ENCODE data around the gene METRN.

METRN gene

GRCh38 chr16:672371-672770, 42.5 kb upstream of the METRN start:
- ATAC-seq (ENCODE audit: low read depth), result no peak

GRCh38 chr16:672851-673250, 42.1 kb upstream of the METRN start:
- ATAC-seq (ENCODE audit: low read depth) (no peak), DNase-seq (ENCODE audit: low spot score) (no peak)
- H3K4me3 ChIP-seq (ENCODE audit: severe bottlenecking), result no peak overlapping the region
- peaks cover 46% of the 10 kb centered on the region for H3K36me3 ChIP-seq (ENCODE audit: low read depth)
- peak overlapping the region; percentile 12 for H3K27ac ChIP-seq (ENCODE audit: poor library complexity, severe bottlenecking)
- H3K9me3 ChIP-seq (ENCODE audit: severe bottlenecking), result no peaks in the 10 kb centered on the region
- H3K27me3 ChIP-seq (ENCODE audit: insufficient read depth, poor library complexity, severe bottlenecking), result no peaks in the 10 kb centered on the region
- no peak for TF ChIP-seq CTCF (IDR thresholded peaks at IDR 0.05; ENCODE audit: poor library complexity, severe bottlenecking)
- H3K4me1 ChIP-seq (ENCODE audit: insufficient read depth, poor library complexity, severe bottlenecking), result peaks cover 6% of the 10 kb centered on the region

More at GRCh38 chr16:672371-672770, 42.5 kb upstream of the METRN start:
- no peak for DNase-seq (ENCODE audit: low spot score)
- Histone ChIP-seq H3K27ac (ENCODE audit: poor library complexity, severe bottlenecking) (no peak overlapping the region), H3K4me3 (ENCODE audit: severe bottlenecking) (no peak overlapping the region), H3K36me3 (ENCODE audit: low read depth) (peaks cover 46% of the 10 kb centered on the region), H3K27me3 (ENCODE audit: insufficient read depth, poor library complexity, severe bottlenecking) (no peaks in the 10 kb centered on the region), H3K9me3 (ENCODE audit: severe bottlenecking) (no peaks in the 10 kb centered on the region), H3K4me1 (ENCODE audit: insufficient read depth, poor library complexity, severe bottlenecking) (peaks cover 6% of the 10 kb centered on the region)
- no peak for TF ChIP-seq CTCF (IDR thresholded peaks at IDR 0.05; ENCODE audit: poor library complexity, severe bottlenecking)

- no peak for ATAC-seq (ENCODE audit: low read depth)
- H3K27me3 ChIP-seq (ENCODE audit: insufficient read depth, poor library complexity, severe bottlenecking), result no peaks in the 10 kb centered on the region
- peaks cover 46% of the 10 kb centered on the region for H3K36me3 ChIP-seq (ENCODE audit: low read depth)
- no peak overlapping the region for H3K4me3 ChIP-seq (ENCODE audit: severe bottlenecking)
- no peak for TF ChIP-seq CTCF (IDR thresholded peaks at IDR 0.05; ENCODE audit: poor library complexity, severe bottlenecking)
- H3K4me1 ChIP-seq (ENCODE audit: insufficient read depth, poor library complexity, severe bottlenecking), result peaks cover 6% of the 10 kb centered on the region
- H3K27ac ChIP-seq (ENCODE audit: poor library complexity, severe bottlenecking), result peak overlapping the region; percentile 12
- no peaks in the 10 kb centered on the region for H3K9me3 ChIP-seq (ENCODE audit: severe bottlenecking)
- no peak for DNase-seq (ENCODE audit: low spot score)
Measured at GRCh38 chr16:673399-673991, 41.4 kb upstream of the METRN start.

GRCh38 chr16:674214-674881, 40.6 kb upstream of the METRN start:
- Histone ChIP-seq H3K4me3 (ENCODE audit: severe bottlenecking) (no peak overlapping the region), H3K9me3 (ENCODE audit: severe bottlenecking) (no peaks in the 10 kb centered on the region), H3K36me3 (ENCODE audit: low read depth) (peaks cover 45% of the 10 kb centered on the region), H3K27me3 (ENCODE audit: insufficient read depth, poor library complexity, severe bottlenecking) (no peaks in the 10 kb centered on the region), H3K4me1 (ENCODE audit: insufficient read depth, poor library complexity, severe bottlenecking) (peaks cover 11% of the 10 kb centered on the region), H3K27ac (ENCODE audit: poor library complexity, severe bottlenecking) (no peak overlapping the region)
- TF ChIP-seq CTCF (IDR thresholded peaks at IDR 0.05; ENCODE audit: poor library complexity, severe bottlenecking), result no peak
- DNase-seq (ENCODE audit: low spot score) (no peak), ATAC-seq (ENCODE audit: low read depth) (no peak)
